ENCODE data around the gene GID8. TPM values are rescaled to one million over a fixed set of nuclear protein-coding genes. Genes with fewer than 3 reads are reported as not detected.

The GID8 gene
- total RNA-seq, 4 donors from 2014 or later = 30.4 to 57.0 (median 45.1) TPM

GRCh38 chr20:62907384-62908317 is 30.3 kb upstream of the GID8 start:
- TF ChIP-seq, protein P1, sequence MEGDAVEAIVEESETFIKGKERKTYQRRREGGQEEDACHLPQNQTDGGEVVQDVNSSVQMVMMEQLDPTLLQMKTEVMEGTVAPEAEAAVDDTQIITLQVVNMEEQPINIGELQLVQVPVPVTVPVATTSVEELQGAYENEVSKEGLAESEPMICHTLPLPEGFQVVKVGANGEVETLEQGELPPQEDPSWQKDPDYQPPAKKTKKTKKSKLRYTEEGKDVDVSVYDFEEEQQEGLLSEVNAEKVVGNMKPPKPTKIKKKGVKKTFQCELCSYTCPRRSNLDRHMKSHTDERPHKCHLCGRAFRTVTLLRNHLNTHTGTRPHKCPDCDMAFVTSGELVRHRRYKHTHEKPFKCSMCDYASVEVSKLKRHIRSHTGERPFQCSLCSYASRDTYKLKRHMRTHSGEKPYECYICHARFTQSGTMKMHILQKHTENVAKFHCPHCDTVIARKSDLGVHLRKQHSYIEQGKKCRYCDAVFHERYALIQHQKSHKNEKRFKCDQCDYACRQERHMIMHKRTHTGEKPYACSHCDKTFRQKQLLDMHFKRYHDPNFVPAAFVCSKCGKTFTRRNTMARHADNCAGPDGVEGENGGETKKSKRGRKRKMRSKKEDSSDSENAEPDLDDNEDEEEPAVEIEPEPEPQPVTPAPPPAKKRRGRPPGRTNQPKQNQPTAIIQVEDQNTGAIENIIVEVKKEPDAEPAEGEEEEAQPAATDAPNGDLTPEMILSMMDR (IDR thresholded peaks at IDR 0.05) = peak in 1 of 2 donors; percentile 46
- no peak for TF ChIP-seq POLR2AphosphoS5 (IDR thresholded peaks at IDR 0.05)
- no peak for DNase-seq (ENCODE audit: low spot score in 2 of 2)
- no peak overlapping the region for H3K4me3 ChIP-seq
- peaks cover 5% of the 10 kb centered on the region for H3K4me1 ChIP-seq
- 76% methylated on average over 15 of the region's 16 CpGs for WGBS
- H3K27ac ChIP-seq = no peak overlapping the region
- no peaks in the 10 kb centered on the region for H3K9me3 ChIP-seq
- peaks cover 98% of the 10 kb centered on the region for H3K36me3 ChIP-seq
- no peaks in the 10 kb centered on the region for H3K27me3 ChIP-seq

DNA sequence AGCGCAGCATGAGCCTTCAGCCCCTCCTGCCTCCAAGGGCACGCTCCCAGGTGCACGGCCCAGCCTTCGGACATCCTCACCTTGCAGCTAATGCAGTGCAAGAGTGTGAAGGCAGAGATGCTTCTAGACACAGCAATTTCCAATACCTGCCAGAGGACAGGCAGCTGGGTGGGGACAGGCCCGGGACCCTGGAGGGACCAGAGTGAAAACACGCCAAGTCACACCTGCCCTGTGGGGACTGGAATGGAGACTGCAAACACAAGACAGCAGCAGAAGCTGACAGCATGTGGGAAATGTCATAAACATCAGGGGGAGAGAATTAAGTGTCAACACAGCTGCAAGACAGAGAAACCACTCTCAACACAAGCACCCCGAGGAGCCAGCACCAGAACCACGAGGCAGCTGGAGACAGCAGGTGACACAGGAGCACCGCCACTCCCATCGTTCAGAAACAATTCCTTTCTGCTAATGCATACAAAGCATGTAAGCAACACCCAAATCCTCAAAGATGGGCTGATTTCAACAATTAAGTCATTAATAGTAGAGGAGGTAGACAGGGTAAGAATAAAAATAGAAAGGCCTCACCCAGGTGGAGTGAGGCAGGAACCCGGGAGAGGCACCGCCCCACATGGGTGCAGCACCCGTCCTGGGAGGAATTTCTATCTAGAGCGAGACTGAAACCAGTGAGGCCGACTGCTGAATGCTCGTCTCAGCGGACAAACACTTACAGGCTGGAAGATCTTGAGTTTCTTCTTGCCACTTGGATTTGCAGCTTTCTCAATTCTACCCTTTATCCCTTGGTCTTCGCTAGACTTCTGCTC is 28.8 kb upstream of the GID8 start:
- no peaks in the 10 kb centered on the region for H3K9me3 ChIP-seq
- peak in 1 of 2 donors; percentile 36 for DNase-seq (ENCODE audit: low spot score in 2 of 2)
- no peak overlapping the region for H3K27ac ChIP-seq
- no peak overlapping the region for H3K4me3 ChIP-seq
- no peaks in the 10 kb centered on the region for H3K27me3 ChIP-seq
- WGBS = 69% methylated on average over 18 of the region's 18 CpGs
- TF ChIP-seq EP300 (IDR thresholded peaks at IDR 0.05) = no peak
- TF ChIP-seq, protein P1 (IDR thresholded peaks at IDR 0.05) = no peak
- peaks cover 92% of the 10 kb centered on the region for H3K36me3 ChIP-seq
- peaks cover 13% of the 10 kb centered on the region for H3K4me1 ChIP-seq

- TF ChIP-seq POLR2AphosphoS5 (IDR thresholded peaks at IDR 0.05) (no peak), POLR2A (IDR thresholded peaks at IDR 0.05) (no peak), EP300 (IDR thresholded peaks at IDR 0.05) (no peak)
- TF ChIP-seq, protein P1 (IDR thresholded peaks at IDR 0.05) = no peak
- Histone ChIP-seq H3K4me3 (no peak overlapping the region), H3K27me3 (no peaks in the 10 kb centered on the region), H3K27ac (no peak overlapping the region), H3K4me1 (peaks cover 24% of the 10 kb centered on the region), H3K9me3 (no peaks in the 10 kb centered on the region), H3K36me3 (peaks cover 82% of the 10 kb centered on the region)
- WGBS = 91% methylated on average over 11 of the region's 11 CpGs
- no peak for DNase-seq (ENCODE audit: low spot score in 2 of 2)
Measured at GRCh38 chr20:62910217-62910766, 27.7 kb upstream of the GID8 start.

DNA sequence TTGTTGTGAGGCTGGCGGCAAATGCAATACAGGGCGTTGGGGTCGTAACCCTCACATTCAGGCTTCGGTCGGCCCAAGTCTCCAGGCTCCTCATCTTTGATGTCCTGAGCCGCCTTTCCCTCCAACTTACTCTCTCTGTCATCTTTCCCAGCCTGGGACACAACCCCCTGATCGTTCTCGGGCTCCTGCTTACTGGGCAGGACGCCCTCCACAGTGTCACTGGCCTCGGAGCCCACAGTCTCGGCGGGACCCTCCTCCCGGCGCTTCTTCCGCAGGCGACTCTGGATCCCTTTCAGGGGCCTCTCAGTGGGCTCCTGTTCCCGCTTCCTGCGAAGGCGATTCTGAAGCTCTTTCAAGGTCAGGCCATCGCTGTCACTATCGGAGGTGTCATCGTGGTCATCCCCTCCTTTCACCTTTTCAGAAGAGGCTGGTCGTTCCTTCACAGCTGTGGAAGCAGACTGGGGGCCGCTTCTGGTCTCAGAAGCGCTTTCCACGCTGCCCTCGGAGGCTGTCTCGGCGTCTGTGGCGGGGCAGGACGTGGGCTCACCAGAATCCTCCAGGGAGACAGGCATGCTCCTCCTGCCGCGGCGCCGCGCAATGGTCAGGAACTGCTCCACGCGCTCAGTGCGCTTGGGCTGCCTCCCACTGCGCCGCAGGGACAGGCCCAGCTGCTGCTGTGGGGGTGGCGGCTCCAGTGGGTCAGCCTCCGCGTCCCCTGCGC is 27.0 kb upstream of the GID8 start:
- WGBS = 96% methylated on average over 45 of the region's 45 CpGs

More for the DNA sequence above, 27.0 kb upstream of the GID8 start:
- no peak overlapping the region for H3K27ac ChIP-seq
- H3K36me3 ChIP-seq = peaks cover 76% of the 10 kb centered on the region
- H3K4me1 ChIP-seq = peaks cover 30% of the 10 kb centered on the region
- TF ChIP-seq, protein P1 (IDR thresholded peaks at IDR 0.05) = no peak
- TF ChIP-seq POLR2A (IDR thresholded peaks at IDR 0.05) = no peak
- no peak for TF ChIP-seq POLR2AphosphoS5 (IDR thresholded peaks at IDR 0.05)
- TF ChIP-seq EP300 (IDR thresholded peaks at IDR 0.05) = no peak
- no peaks in the 10 kb centered on the region for H3K9me3 ChIP-seq
- no peak for DNase-seq (ENCODE audit: low spot score in 2 of 2)
- no peak overlapping the region for H3K4me3 ChIP-seq
- H3K27me3 ChIP-seq = no peaks in the 10 kb centered on the region
